Thymus (tissue), 11 donors: ENCODE results near the gene GALNT16. TPM values are rescaled to one million over a fixed set of nuclear protein-coding genes. Genes with fewer than 3 reads are reported as not detected.

Experiments
- DNase-seq, 9 donors: peaks; one replicate each; pipeline ENCODE4 v3.0.0-alpha.2; 2013; ENCODE audit warnings: low spot score in 9 of 9, low read depth in 6 of 9, missing footprints in 1 of 9
- H3K27ac ChIP-seq, 2 donors: one replicate each; pipeline ENCODE4 v1.5.1; 2013; ENCODE audit warnings: control low read depth in 1 of 2, low read depth in 1 of 2, low read length in 1 of 2, mild to moderate bottlenecking in 1 of 2, moderate library complexity in 1 of 2
- H3K27me3 ChIP-seq, 2 donors: one replicate each; pipeline ENCODE4 v1.5.1; 2013; ENCODE audit warnings: low read length in 1 of 2; ENCODE audit not compliant: control insufficient read depth in 2 of 2, insufficient read depth in 1 of 2
- H3K36me3 ChIP-seq, 2 donors: one replicate each; pipeline ENCODE4 v1.5.1; 2013; ENCODE audit warnings: low read length in 1 of 2, mild to moderate bottlenecking in 1 of 2, moderate library complexity in 1 of 2; ENCODE audit not compliant: control insufficient read depth in 2 of 2, insufficient read depth in 2 of 2
- H3K4me1 ChIP-seq, 2 donors: one replicate each; pipeline ENCODE4 v1.5.1; 2013; ENCODE audit warnings: low read length in 2 of 2; ENCODE audit not compliant: control insufficient read depth in 2 of 2, insufficient read depth in 2 of 2
- H3K4me3 ChIP-seq, 2 donors: one replicate each; pipeline ENCODE4 v1.5.1; 2013; ENCODE audit warnings: low read length in 2 of 2, control low read depth in 1 of 2, mild to moderate bottlenecking in 1 of 2
- H3K9me3 ChIP-seq, 2 donors: one replicate each; pipeline ENCODE4 v1.5.1; 2013; ENCODE audit warnings: low read length in 1 of 2, mild to moderate bottlenecking in 1 of 2; ENCODE audit not compliant: control insufficient read depth in 2 of 2, insufficient read depth in 1 of 2
- WGBS: extraction: QIAGEN DNeasy Blood & Tissue Kit; methylation state at CpG from one replicate; pipeline ENCODE4 v1.1.7; 2013; 5-methylcytosine and 5-hydroxymethylcytosine counted together
- polyA plus RNA-seq: library from polyadenylated mRNA; stranded (reverse); fragments of 200-250 nt; gene quantifications from one replicate; pipeline ENCODE4 v1.2.3, GENCODE V29; 2013
- total RNA-seq: library from RNA; stranded (reverse); fragments of 120-200 nt; gene quantifications from one replicate; pipeline ENCODE4 v1.2.4, GENCODE V29; 2013
- donor health status: healthy.

The GALNT16 gene
- total and polyA plus RNA-seq, 2 donors: 0.76 to 0.91 TPM

DNA sequence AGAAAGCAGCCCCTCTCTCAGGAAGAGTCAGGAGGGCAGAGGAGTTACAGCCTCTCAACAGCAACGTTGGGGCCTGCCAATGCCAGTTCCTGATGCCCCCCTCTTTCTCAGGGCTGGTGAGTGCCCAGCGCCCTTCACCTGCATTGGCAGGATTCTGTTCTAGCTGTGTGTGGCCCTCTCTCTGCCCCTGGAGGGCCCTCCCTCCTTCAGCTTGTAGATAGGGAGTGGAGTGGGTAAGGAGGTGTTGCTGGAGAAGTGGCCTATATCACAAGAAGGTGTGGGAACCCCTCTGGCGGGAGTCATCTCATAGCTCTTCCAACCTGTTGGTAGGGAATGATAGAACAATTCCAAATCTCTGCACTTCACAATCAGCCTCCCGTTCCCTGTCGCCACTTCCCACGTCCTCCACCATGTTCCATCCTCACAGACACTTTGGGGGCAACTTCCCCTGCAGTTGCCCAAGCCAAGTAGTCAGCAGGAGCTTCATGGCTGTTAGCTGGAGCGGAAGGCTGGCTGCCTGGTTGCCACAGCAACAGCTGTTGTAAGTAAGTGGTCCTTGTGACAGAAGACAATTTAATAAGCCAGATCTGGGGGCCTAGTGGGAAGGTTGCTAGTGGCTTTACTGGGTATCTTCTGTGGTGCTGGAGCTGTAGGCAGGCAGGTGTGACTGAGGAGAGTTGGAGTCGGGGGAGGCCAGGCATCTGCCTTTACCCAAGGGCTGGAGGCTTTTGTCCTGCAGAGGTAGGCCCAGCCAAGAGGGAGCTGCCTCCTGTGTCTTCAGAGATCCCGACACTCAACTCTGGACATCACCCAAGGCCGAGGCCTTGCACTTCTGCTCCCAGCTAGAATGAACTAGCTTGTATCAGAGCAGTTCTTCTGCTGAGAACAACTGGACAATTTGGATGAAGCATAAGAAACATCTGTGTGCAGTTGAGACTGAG lies 38.4 kb downstream of the GALNT16 start:
- no peak for DNase-seq
- no peaks in the 10 kb centered on the region for H3K9me3 ChIP-seq
- WGBS: 86% methylated on average over 10 of the region's 10 CpGs

DNA sequence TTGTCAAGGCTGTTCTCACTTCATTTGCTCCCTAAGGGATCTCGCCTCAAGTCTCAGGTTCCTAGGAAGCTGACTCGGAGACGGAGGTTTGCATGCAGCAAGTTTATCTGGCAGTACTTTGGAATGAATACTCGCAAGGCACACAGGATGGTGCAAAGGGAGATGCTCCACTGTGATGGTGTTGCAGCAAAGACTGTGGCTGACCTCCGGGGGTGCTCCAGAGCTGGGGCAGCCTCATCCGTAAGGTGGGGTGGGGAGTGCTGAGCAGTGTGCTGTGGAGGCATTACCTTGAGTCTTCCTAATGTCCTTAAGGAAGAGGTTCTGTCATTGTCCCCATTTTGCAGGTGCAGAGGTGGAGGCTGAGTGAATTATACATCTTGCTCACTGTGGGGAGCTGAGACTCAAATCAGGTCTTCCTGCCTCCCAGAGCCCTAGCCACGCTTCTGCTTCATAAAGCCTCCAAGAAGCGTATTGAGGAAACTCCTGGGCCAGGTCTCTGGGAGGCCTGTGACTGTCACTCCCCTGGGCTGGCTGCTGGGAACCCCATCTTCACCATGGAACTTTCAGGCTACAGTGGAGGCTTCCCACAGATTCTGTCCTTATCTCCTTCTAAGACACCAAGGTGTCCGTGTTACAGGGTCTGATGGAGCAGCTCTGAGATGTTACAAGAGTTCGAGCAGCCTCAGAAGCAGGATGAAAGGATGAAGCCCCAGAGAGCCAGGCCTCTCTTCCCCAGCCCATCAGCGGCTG lies 39.5 kb downstream of the GALNT16 start:
- Histone ChIP-seq H3K27ac (no peak overlapping the region), H3K36me3 (no peaks in the 10 kb centered on the region), H3K27me3 (peaks cover 3 to 17% of the 10 kb centered on the region in 2 donors), H3K4me1 (no peaks in the 10 kb centered on the region), H3K4me3 (no peak overlapping the region), H3K9me3 (no peaks in the 10 kb centered on the region)
- DNase-seq: no peak
- WGBS: 88% methylated on average over 11 of the region's 11 CpGs

More for the DNA sequence above, 38.4 kb downstream of the GALNT16 start:
- Histone ChIP-seq H3K27me3 (peaks cover 3 to 17% of the 10 kb centered on the region in 2 donors), H3K4me3 (no peak overlapping the region), H3K36me3 (no peaks in the 10 kb centered on the region), H3K4me1 (no peaks in the 10 kb centered on the region), H3K27ac (no peak overlapping the region)

DNA sequence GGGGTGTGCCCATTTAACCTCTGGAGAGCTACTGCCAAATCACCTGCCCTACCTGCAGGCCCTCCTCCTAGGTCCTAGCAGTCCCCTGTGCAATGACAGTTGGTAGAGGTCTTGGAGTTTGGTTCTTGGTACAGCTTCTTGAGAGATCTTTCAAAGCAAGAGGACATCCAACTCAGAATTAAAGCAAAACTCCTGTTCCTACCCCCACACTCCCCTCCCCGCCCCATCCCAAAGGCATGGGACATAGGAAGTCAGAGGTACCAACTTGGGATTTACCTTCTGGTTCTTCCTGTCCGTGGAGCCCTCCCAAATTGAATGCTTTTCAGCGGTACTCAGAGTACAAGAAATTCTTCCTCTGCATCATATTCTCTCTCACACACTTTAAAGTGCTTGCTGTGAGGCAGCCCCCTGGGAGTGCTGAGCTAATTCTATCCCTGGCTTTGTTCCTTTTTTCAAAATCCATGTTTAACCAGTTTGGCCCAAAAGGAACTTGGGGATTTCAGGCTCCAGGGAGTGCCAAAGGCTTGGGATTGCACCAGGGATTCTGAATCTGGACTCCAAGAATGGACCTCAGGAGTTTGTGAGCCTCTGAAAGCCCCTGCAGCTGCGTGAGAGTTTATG lies 40.8 kb downstream of the GALNT16 start:
- Histone ChIP-seq H3K27ac (no peak overlapping the region), H3K27me3 (peaks cover 3 to 17% of the 10 kb centered on the region in 2 donors), H3K36me3 (no peaks in the 10 kb centered on the region), H3K4me1 (no peaks in the 10 kb centered on the region), H3K9me3 (no peaks in the 10 kb centered on the region), H3K4me3 (no peak overlapping the region)
- no peak for DNase-seq
- 84% methylated on average over 4 of the region's 4 CpGs for WGBS

DNA sequence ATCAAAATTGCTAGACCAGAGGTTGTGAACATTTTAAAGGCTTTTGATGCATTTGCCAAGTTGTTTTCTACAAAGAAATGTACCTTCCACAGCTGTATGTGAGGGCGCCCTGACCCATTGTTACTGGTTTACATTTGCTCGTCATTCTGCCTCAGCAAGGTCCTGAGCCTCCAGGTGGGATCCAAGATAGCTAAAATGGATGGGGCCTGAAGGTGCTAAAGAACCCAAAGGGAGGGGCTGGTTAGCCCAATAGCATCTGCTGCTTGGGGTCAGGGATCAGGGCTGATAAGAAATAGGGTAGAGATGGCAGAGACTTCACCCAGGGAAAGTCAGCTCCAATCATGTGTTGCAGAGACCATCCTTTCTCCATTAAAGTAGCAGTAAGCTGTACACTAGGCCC lies 43.1 kb downstream of the GALNT16 start:
- no peak overlapping the region for H3K4me3 ChIP-seq
- peaks cover 6 to 31% of the 10 kb centered on the region in 2 donors for H3K27me3 ChIP-seq
- WGBS: 89% methylated on average over 2 of the region's 2 CpGs
- no peak overlapping the region for H3K27ac ChIP-seq
- H3K36me3 ChIP-seq: no peaks in the 10 kb centered on the region
- H3K9me3 ChIP-seq: no peaks in the 10 kb centered on the region
- DNase-seq: no peak
- H3K4me1 ChIP-seq: no peaks in the 10 kb centered on the region

DNA sequence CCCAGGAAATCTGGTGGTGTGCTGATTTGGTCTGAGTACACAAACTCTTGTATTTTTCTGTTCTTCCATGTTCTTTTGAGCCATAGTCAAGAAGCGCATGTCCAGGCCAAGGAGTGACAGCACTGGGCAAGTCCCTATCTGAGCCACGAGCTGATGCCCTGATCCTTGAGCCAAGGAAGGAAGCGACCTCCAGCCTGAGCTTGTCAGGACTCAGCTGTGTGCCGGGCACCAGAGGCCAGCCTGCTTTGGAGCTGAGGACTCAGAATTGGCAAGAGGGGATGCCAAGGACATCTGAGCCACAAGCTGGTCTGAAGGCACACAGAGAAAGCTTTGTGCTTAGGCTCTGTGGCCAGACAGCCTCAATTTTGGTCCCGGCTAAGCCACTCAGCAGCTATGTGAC lies 52.6 kb downstream of the GALNT16 start:
- Histone ChIP-seq H3K27ac (no peak overlapping the region), H3K9me3 (no peaks in the 10 kb centered on the region), H3K27me3 (peaks cover 0 to 4% of the 10 kb centered on the region in 2 donors), H3K4me1 (no peaks in the 10 kb centered on the region), H3K36me3 (no peaks in the 10 kb centered on the region), H3K4me3 (no peak overlapping the region)
- WGBS: 98% methylated on average over 5 of the region's 5 CpGs
- no peak for DNase-seq

DNA sequence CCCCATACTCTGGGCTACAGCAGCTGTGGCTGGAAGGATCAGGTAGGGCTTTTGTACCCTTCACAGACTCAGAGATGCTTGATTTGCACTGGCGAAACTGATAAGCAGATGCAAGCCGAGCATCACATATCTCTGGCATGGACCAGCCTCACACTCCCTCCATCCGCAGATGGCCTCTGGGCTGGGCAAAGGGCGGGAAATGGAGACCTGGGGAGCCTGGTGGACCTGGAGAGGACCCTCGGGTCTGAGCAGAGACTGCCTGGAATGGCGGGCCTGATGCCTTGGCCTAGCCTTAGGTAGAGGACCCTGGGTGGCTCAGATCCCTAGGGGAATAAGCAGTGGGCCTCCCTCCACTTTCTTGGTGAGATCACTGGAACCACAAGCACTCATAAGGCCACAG lies 53.2 kb downstream of the GALNT16 start:
- no peak for DNase-seq
- H3K27ac ChIP-seq: no peak overlapping the region
- WGBS: 97% methylated on average over 6 of the region's 6 CpGs
- no peaks in the 10 kb centered on the region for H3K4me1 ChIP-seq
- no peaks in the 10 kb centered on the region for H3K27me3 ChIP-seq
- H3K9me3 ChIP-seq: no peaks in the 10 kb centered on the region
- H3K4me3 ChIP-seq: no peak overlapping the region
- no peaks in the 10 kb centered on the region for H3K36me3 ChIP-seq

DNA sequence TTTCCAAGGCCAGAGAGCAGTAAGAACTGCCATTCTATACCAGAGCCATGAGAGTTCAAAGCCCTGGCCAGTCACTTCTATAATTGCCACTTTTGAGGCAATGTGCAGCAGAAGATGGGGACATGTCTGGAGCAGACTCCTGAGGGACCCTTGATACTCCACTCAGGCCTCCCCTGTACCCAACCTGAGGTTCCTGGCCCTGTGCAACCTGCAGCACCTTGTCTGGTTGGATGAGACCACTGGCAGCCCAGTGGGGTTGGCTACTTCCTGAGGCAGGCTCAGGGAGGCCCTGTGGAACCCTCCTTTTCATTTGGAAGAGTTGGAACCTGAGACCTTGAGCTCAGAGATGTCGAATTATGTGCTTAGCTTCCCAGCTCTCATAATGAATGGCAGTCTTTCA lies 54.4 kb downstream of the GALNT16 start:
- WGBS: 93% methylated on average over 1 of the region's 1 CpG
- H3K27ac ChIP-seq: no peak overlapping the region

DNA sequence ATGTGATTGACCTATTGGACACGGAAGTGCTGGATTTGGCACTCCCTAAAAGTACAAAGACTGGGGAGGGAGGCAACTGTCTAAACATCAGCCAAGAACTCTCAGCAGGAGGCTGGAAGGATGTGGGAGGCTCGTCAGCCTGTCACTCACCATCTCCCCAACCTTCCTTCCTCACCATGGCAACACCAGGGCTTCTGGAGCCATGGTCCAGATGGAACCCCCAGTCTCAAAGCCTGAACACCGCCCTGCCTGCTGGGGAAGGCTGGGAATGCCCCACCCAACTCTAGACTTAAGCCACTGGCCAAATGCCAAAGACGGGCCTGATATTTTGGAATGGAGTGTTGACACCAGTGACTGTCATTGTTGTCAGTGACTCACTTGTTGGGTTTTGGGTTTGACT lies 55.3 kb downstream of the GALNT16 start:
- Histone ChIP-seq H3K27ac (no peak overlapping the region), H3K4me3 (no peak overlapping the region), H3K9me3 (no peaks in the 10 kb centered on the region), H3K27me3 (no peaks in the 10 kb centered on the region), H3K36me3 (no peaks in the 10 kb centered on the region), H3K4me1 (no peaks in the 10 kb centered on the region)
- WGBS: 94% methylated on average over 4 of the region's 4 CpGs
- DNase-seq: no peak

More for the DNA sequence above, 54.4 kb downstream of the GALNT16 start:
- Histone ChIP-seq H3K4me1 (no peaks in the 10 kb centered on the region), H3K9me3 (no peaks in the 10 kb centered on the region), H3K4me3 (no peak overlapping the region), H3K36me3 (no peaks in the 10 kb centered on the region), H3K27me3 (no peaks in the 10 kb centered on the region)
- no peak for DNase-seq
